H1 (cell line): Measurements from ENCODE around the gene PRKCA. TPM values are rescaled to one million over a fixed set of nuclear protein-coding genes. Genes with fewer than 3 reads are reported as not detected.

ENCODE experiments used
- CTCF ChIA-PET: fragments of 300-600 bp; sonication (Branson Sonifier 250); formaldehyde crosslinking; loops from one replicate; lab custom pipeline; 2021; ENCODE audit not compliant: partially characterized antibody; lab: Charles Lee
- POLR2A ChIA-PET: fragments of 300-600 bp; sonication (Branson Sonifier 250); formaldehyde crosslinking; loops from one replicate; lab custom pipeline; 2021; ENCODE audit warnings: inconsistent platforms; ENCODE audit not compliant: partially characterized antibody; lab: Charles Lee
- DNase-seq, 2 experiments: peaks; one replicate each; pipeline versions ENCODE4 v3.0.0 to v3.0.0-alpha.2; 2010 to 2022; ENCODE audit warnings: low spot score in 2 of 2, low read depth in 1 of 2, mixed read lengths in 1 of 2
- FAIRE-seq: peaks from 2 replicates; lab custom pipeline; 2011; peaks lifted over from hg19 to GRCh38; lab: Jason Lieb, UNC
- H2AFZ ChIP-seq: 2 replicates; pipeline ENCODE4 v1.8.1; 2012; ENCODE audit warnings: low read length, inconsistent platforms
- H2AK5ac ChIP-seq: 2 replicates; pipeline ENCODE4 v1.6.1; 2013; ENCODE audit warnings: low read depth, low read length
- H2BK120ac ChIP-seq: replicated peaks from 2 replicates; pipeline ENCODE3; 2013; ENCODE audit warnings: low read depth, low read length, inconsistent platforms
- H2BK12ac ChIP-seq: 2 replicates; pipeline ENCODE4 v1.6.1; 2013; ENCODE audit warnings: low read depth, low read length
- H2BK15ac ChIP-seq: 2 replicates; pipeline ENCODE4 v1.6.1; 2013; ENCODE audit warnings: low read length
- H2BK20ac ChIP-seq: 2 replicates; pipeline ENCODE4 v1.6.1; 2013; ENCODE audit warnings: low read length
- H2BK5ac ChIP-seq: 2 replicates; pipeline ENCODE4 v1.6.1; 2013; ENCODE audit warnings: low read depth, low read length
- H3K14ac ChIP-seq: 2 replicates; pipeline ENCODE4 v1.6.1; 2013; ENCODE audit warnings: inconsistent platforms; ENCODE audit not compliant: insufficient read length
- H3K18ac ChIP-seq: 2 replicates; pipeline ENCODE4 v1.6.1; 2013; ENCODE audit warnings: low read length; ENCODE audit errors: extremely low read depth
- H3K23ac ChIP-seq: 2 replicates; pipeline ENCODE4 v1.6.1; 2013; ENCODE audit warnings: inconsistent platforms; ENCODE audit not compliant: insufficient read length
- H3K23me2 ChIP-seq: 2 replicates; pipeline ENCODE4 v1.6.1; 2013; ENCODE audit warnings: low read depth, low read length
- H3K27ac ChIP-seq: 2 replicates; pipeline ENCODE4 v1.6.1; 2011; ENCODE audit warnings: low read depth, low read length, inconsistent platforms
- H3K27me3 ChIP-seq, 4 experiments: replicated peaks in 1 of 4; 1 replicate in 1 of 4; 2 replicates in 3 of 4; pipeline versions ENCODE4 v1.6.1 to v1.8.1; 2011 to 2013; ENCODE audit warnings: low read length in 3 of 4, mild to moderate bottlenecking in 3 of 4, inconsistent platforms in 2 of 4, mixed read lengths in 2 of 4, moderate library complexity in 1 of 4; ENCODE audit not compliant: control insufficient read depth in 3 of 4, insufficient read depth in 3 of 4; ENCODE audit errors: extremely low read depth in 1 of 4
- H3K36me3 ChIP-seq, 4 experiments: 2 replicates each; pipeline versions ENCODE4 v1.6.1 to v1.8.1; 2011 to 2013; ENCODE audit warnings: mild to moderate bottlenecking in 4 of 4, low read length in 3 of 4, moderate library complexity in 2 of 4, control low read depth in 1 of 4, inconsistent platforms in 1 of 4; ENCODE audit not compliant: insufficient read depth in 4 of 4, control insufficient read depth in 2 of 4
- H3K4ac ChIP-seq: replicated peaks from 2 replicates; pipeline ENCODE3; 2013; ENCODE audit warnings: low read length, low read depth, mixed read lengths, inconsistent platforms; ENCODE audit not compliant: insufficient read length
- H3K4me1 ChIP-seq, 4 experiments: replicated peaks in 1 of 4; 1 replicate in 1 of 4; 2 replicates in 3 of 4; pipeline versions ENCODE4 v1.6.1 to v1.8.1; 2011 to 2013; ENCODE audit warnings: low read length in 3 of 4, inconsistent platforms in 2 of 4, mixed read lengths in 1 of 4; ENCODE audit not compliant: insufficient read depth in 4 of 4, control insufficient read depth in 3 of 4
- H3K4me2 ChIP-seq, 2 experiments: 2 replicates each; pipeline versions ENCODE4 v1.6.1 to v1.8.1; 2011 to 2013; ENCODE audit warnings: low read depth in 2 of 2, low read length in 2 of 2, control low read depth in 1 of 2, inconsistent platforms in 1 of 2, mild to moderate bottlenecking in 1 of 2; ENCODE audit not compliant: insufficient read depth in 1 of 2
- H3K4me3 ChIP-seq, 4 experiments: fragments of 200-600, 300-600 bp in 1 of 4; sonication (generic), shearing (Covaris generic), sonication (Bioruptor Twin) in 1 of 4; 2 replicates each; pipeline versions ENCODE4 v1.5.1 to v1.8.1; 2011 to 2016; ENCODE audit warnings: low read length in 4 of 4, low read depth in 3 of 4, control low read depth in 2 of 4, inconsistent platforms in 2 of 4, mild to moderate bottlenecking in 2 of 4, mixed read lengths in 1 of 4, moderate library complexity in 1 of 4; ENCODE audit not compliant: insufficient read depth in 2 of 4; ENCODE audit errors: extremely low read depth in 1 of 4
- H3K56ac ChIP-seq: replicated peaks from 2 replicates; pipeline ENCODE3; 2013; ENCODE audit warnings: low read depth, mild to moderate bottlenecking, mixed read lengths, low read length, inconsistent platforms; ENCODE audit not compliant: insufficient read length
- H3K79me1 ChIP-seq: 2 replicates; pipeline ENCODE4 v1.6.1; 2013; ENCODE audit warnings: low read depth, low read length, control low read depth
- H3K79me2 ChIP-seq, 2 experiments: 2 replicates each; pipeline versions ENCODE4 v1.6.1 to v1.8.1; 2012 to 2013; ENCODE audit warnings: low read length in 2 of 2, mild to moderate bottlenecking in 2 of 2, inconsistent platforms in 1 of 2; ENCODE audit not compliant: insufficient read depth in 2 of 2, control insufficient read depth in 1 of 2
- H3K9ac ChIP-seq, 4 experiments: replicated peaks in 1 of 4; 1 replicate in 1 of 4; 2 replicates in 3 of 4; pipeline versions ENCODE4 v1.6.1 to v1.8.1; 2011 to 2013; ENCODE audit warnings: low read depth in 3 of 4, low read length in 3 of 4, control low read depth in 2 of 4, mild to moderate bottlenecking in 2 of 4, moderate library complexity in 2 of 4, inconsistent platforms in 1 of 4; ENCODE audit errors: extremely low read depth in 1 of 4
- H3K9me3 ChIP-seq, 2 experiments: 2 replicates each; pipeline versions ENCODE4 v1.6.1 to v1.8.1; 2012 to 2013; ENCODE audit warnings: mild to moderate bottlenecking in 2 of 2, moderate library complexity in 2 of 2, control low read depth in 1 of 2, inconsistent platforms in 1 of 2, low read depth in 1 of 2, low read length in 1 of 2, mixed read lengths in 1 of 2; ENCODE audit not compliant: insufficient read depth in 2 of 2
- H4K20me1 ChIP-seq, 2 experiments: replicated peaks in 1 of 2; 2 replicates each; pipeline versions ENCODE3 to v1.8.1; 2011 to 2013; ENCODE audit warnings: inconsistent platforms in 2 of 2, low read length in 2 of 2, mild to moderate bottlenecking in 1 of 2; ENCODE audit not compliant: insufficient read depth in 2 of 2, control insufficient read depth in 1 of 2
- H4K5ac ChIP-seq: 2 replicates; pipeline ENCODE4 v1.6.1; 2013; ENCODE audit warnings: low read length, low read depth, mixed read lengths, inconsistent platforms; ENCODE audit not compliant: insufficient read length
- H4K8ac ChIP-seq: 2 replicates; pipeline ENCODE4 v1.8.0; 2013; ENCODE audit warnings: mild to moderate bottlenecking, moderate library complexity, low read length, inconsistent platforms; ENCODE audit not compliant: insufficient read depth; ENCODE audit errors: extremely low read depth
- H4K91ac ChIP-seq: replicated peaks from 2 replicates; pipeline ENCODE3; 2013; ENCODE audit warnings: low read length, mixed read lengths, inconsistent platforms; ENCODE audit not compliant: insufficient read length
- ASH2L ChIP-seq: fragments of 200-600, 300-600 bp; sonication (generic); IDR thresholded peaks from one replicate; pipeline ENCODE4 v1.7.1; 2017; ENCODE audit warnings: low read length
- CREB1 ChIP-seq: IDR thresholded peaks from 2 replicates; pipeline ENCODE4 v1.6.1; 2012; ENCODE audit warnings: inconsistent platforms
- CTCF ChIP-seq, 3 experiments: IDR thresholded peaks; 1 replicate in 2 of 3; 2 replicates in 1 of 3; pipeline versions ENCODE4 v1.5.1 to v1.6.1; 2011; ENCODE audit warnings: low read length in 3 of 3, mild to moderate bottlenecking in 3 of 3, inconsistent platforms in 2 of 3, low read depth in 1 of 3, moderate library complexity in 1 of 3; ENCODE audit not compliant: insufficient read depth in 1 of 3; ENCODE audit errors: control extremely low read depth in 1 of 3
- EGR1 ChIP-seq: IDR thresholded peaks from 2 replicates; pipeline ENCODE4 v1.6.1; 2011; ENCODE audit warnings: low read depth, low read length, borderline replicate concordance
- GABPA ChIP-seq: IDR thresholded peaks from 2 replicates; pipeline ENCODE4 v1.6.1; 2011; ENCODE audit warnings: mild to moderate bottlenecking, low read length, moderate library complexity, borderline replicate concordance; ENCODE audit not compliant: insufficient read depth
- JUN ChIP-seq: IDR thresholded peaks from 2 replicates; pipeline ENCODE4 v1.6.1; 2011; ENCODE audit warnings: low read depth, mild to moderate bottlenecking, improper control_type of control experiment, low read length
- RNF2 ChIP-seq: fragments of 200-900, 300-1000 bp; sonication (generic); IDR thresholded peaks from 2 replicates; pipeline ENCODE4 v1.7.1; 2016; ENCODE audit warnings: borderline replicate concordance, low read depth, mild to moderate bottlenecking, antibody characterized with exemption, low read length; ENCODE audit not compliant: poor library complexity, severe bottlenecking; ENCODE audit errors: missing control alignments
- TEAD4 ChIP-seq: IDR thresholded peaks from 2 replicates; pipeline ENCODE4 v1.6.1; 2012; ENCODE audit warnings: low read depth, low read length, inconsistent platforms, mixed read lengths
- WGBS, 2 experiments: shearing (Covaris generic) in 1 of 2; methylation state at CpG; one replicate each; pipeline versions ENCODE4 v1.1.6 to v1.1.7; 2013 to 2015; ENCODE audit warnings: low lambda C conversion rate in 2 of 2, mixed read lengths in 2 of 2, inconsistent platforms in 1 of 2, low coverage in 1 of 2, missing lambda C conversion rate in 1 of 2; ENCODE audit not compliant: insufficient replicate concordance in 2 of 2, insufficient coverage in 1 of 2, insufficient read length in 1 of 2; ENCODE audit errors: extremely low coverage in 1 of 2, missing lambda C conversion rate in 1 of 2; 5-methylcytosine and 5-hydroxymethylcytosine counted together
- polyA plus RNA-seq, 7 experiments: library from polyadenylated mRNA; depleted of rRNA in 3 of 7; stranded (reverse) in 5 of 7; unstranded in 2 of 7; fragments of >200 nt in 5 of 7; fragments of 200-250 nt in 2 of 7; gene quantifications; 1 replicate in 5 of 7; 2 replicates in 1 of 7; 4 replicates in 1 of 7; pipeline versions ENCODE4 v1.2.1 to v1.2.3, GENCODE V29; 2011 to 2013; ENCODE audit warnings: missing spikeins in 2 of 7, mixed read lengths in 2 of 7
- total RNA-seq: library from RNA; stranded (reverse); fragmentation: NEBNext Ultra II Directional; extraction: Animal tissue kit (Norgen Biotek cat#: 25700); gene quantifications from 2 replicates; pipeline ENCODE4 v1.2.1, GENCODE V29; 2021

PRKCA gene
- total and polyA plus RNA-seq, 2 of the 8 experiments (the other 6 are each of a cell fraction or from before 2014, with no cell fraction given): 5.8 to 17.8 TPM

GRCh38 chr17:66817750-66818149 lies 515.3 kb downstream of the PRKCA start:
- no peak overlapping the region for H3K27ac ChIP-seq
- DNase-seq: no peak
- peaks cover 6 to 11% of the 10 kb centered on the region in 2 experiments; a peak in 3 of 4 replicates for H3K9me3 ChIP-seq
- no peak overlapping the region for H2BK120ac ChIP-seq
- no peaks in the 10 kb centered on the region for H3K4me1 ChIP-seq
- no peak overlapping the region for H2BK5ac ChIP-seq
- no peak overlapping the region for H3K18ac ChIP-seq
- no peak overlapping the region for H3K4me2 ChIP-seq
- ChIA-PET POLR2A (no interaction called here), CTCF (no interaction called here)
- H2BK15ac ChIP-seq: no peak overlapping the region
- no peaks in the 10 kb centered on the region for H3K79me2 ChIP-seq
- H4K91ac ChIP-seq: no peak overlapping the region
- H2AFZ ChIP-seq: no peak overlapping the region
- no peak overlapping the region for H3K9ac ChIP-seq
- H3K23me2 ChIP-seq: no peaks in the 10 kb centered on the region
- H2BK20ac ChIP-seq: no peak overlapping the region
- FAIRE-seq: no peak
- no peak overlapping the region for H4K8ac ChIP-seq
- H4K5ac ChIP-seq: no peak overlapping the region
- no peak overlapping the region for H3K4ac ChIP-seq
- H3K79me1 ChIP-seq: no peaks in the 10 kb centered on the region
- no peaks in the 10 kb centered on the region for H4K20me1 ChIP-seq
- H3K23ac ChIP-seq: no peak overlapping the region
- no peak overlapping the region for H2AK5ac ChIP-seq
- no peaks in the 10 kb centered on the region for H3K27me3 ChIP-seq
- no peak overlapping the region for H3K56ac ChIP-seq
- TF ChIP-seq EGR1 (no peak), TEAD4 (no peak), RNF2 (no peak), GABPA (no peak), ASH2L (no peak), CTCF (IDR thresholded peaks at IDR 0.05; ENCODE audit: control extremely low read depth in 1 of 3, insufficient read depth in 1 of 3, low read depth in 1 of 3, low read length in 3 of 3) (no peak), JUN (no peak), CREB1 (no peak)
- no peak overlapping the region for H2BK12ac ChIP-seq
- 95% methylated on average over 1 of the region's 1 CpG; no CpG with 5 or more reads in 1 of the 2 experiments for WGBS, 2 experiments
- no peak overlapping the region for H3K4me3 ChIP-seq
- H3K36me3 ChIP-seq: no peaks in the 10 kb centered on the region
- H3K14ac ChIP-seq: no peak overlapping the region
